ENCODE data around the gene WSCD1.

DNA sequence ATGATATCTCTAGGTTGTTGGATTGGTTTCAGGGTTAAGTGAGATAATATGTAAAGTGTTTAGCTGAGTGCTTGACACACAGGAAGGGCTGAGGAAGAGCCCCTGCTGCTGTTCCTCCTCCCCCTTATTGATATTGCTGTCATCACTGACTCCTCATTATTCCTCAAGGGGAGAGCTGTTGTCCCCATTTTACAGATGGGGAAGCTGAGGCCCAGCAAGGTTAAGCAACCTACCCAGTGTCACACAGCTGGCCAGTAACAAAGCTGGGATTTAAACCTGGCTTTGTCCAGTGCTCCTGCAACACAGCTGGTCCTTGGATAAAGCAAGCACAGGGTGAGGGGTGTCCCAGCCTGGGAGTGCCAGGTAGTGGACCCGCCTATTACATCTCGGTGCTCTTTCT, 9.8 kb downstream of the WSCD1 start:
- TF ChIP-seq CTCF (IDR thresholded peaks at IDR 0.05) = no peak
- no peak for TF ChIP-seq POLR2A (IDR thresholded peaks at IDR 0.05)
